Mesenchymal stem cell (in vitro differentiated cells and primary cell): ENCODE measurements around the gene FOXP2.

Source experiments
- DNase-seq: peaks from one replicate; pipeline ENCODE4 v3.0.0-alpha.2; 2013
- H2AFZ ChIP-seq: one replicate; pipeline ENCODE4 v1.6.1; 2013; ENCODE audit warnings: low read depth, mild to moderate bottlenecking, control low read depth, inconsistent platforms, low read length, moderate library complexity
- H2AK5ac ChIP-seq: 2 replicates; pipeline ENCODE4 v1.6.1; 2013; ENCODE audit warnings: low read length, moderate library complexity, mild to moderate bottlenecking, inconsistent platforms; ENCODE audit not compliant: severe bottlenecking
- H2BK120ac ChIP-seq: one replicate; pipeline ENCODE4 v1.6.1; 2013; ENCODE audit warnings: low read depth, mild to moderate bottlenecking, inconsistent platforms, low read length, moderate library complexity
- H2BK12ac ChIP-seq, 2 experiments: one replicate each; pipeline ENCODE4 v1.6.1; 2013; ENCODE audit warnings: inconsistent platforms in 2 of 2, low read length in 2 of 2, mild to moderate bottlenecking in 2 of 2, moderate library complexity in 2 of 2, control low read depth in 1 of 2
- H2BK15ac ChIP-seq: one replicate; pipeline ENCODE4 v1.6.1; 2013; ENCODE audit warnings: mild to moderate bottlenecking, low read depth, inconsistent platforms; ENCODE audit not compliant: poor library complexity, severe bottlenecking
- H2BK5ac ChIP-seq: 2 replicates; pipeline ENCODE4 v1.6.1; 2013; ENCODE audit warnings: low read depth, mild to moderate bottlenecking, low read length, control low read depth, inconsistent platforms; ENCODE audit not compliant: poor library complexity, severe bottlenecking
- H3K14ac ChIP-seq, 2 experiments: one replicate each; pipeline ENCODE4 v1.6.1; 2013; ENCODE audit warnings: inconsistent platforms in 2 of 2, low read length in 2 of 2, control low read depth in 1 of 2, mild to moderate bottlenecking in 1 of 2, moderate library complexity in 1 of 2
- H3K18ac ChIP-seq, 2 experiments: one replicate each; pipeline ENCODE4 v1.6.1; 2013; ENCODE audit warnings: inconsistent platforms in 2 of 2, low read length in 2 of 2, control low read depth in 1 of 2, low read depth in 1 of 2, mild to moderate bottlenecking in 1 of 2
- H3K23ac ChIP-seq, 2 experiments: one replicate each; pipeline ENCODE4 v1.6.1; 2013; ENCODE audit warnings: inconsistent platforms in 2 of 2, low read length in 2 of 2, mild to moderate bottlenecking in 2 of 2, moderate library complexity in 2 of 2, control low read depth in 1 of 2
- H3K27ac ChIP-seq: 2 replicates; pipeline ENCODE4 v1.5.1; 2013; ENCODE audit warnings: mild to moderate bottlenecking, moderate library complexity, low read length, control low read depth, inconsistent platforms; ENCODE audit not compliant: poor library complexity, severe bottlenecking
- H3K27me3 ChIP-seq, 2 experiments: 2 replicates each; pipeline versions ENCODE4 v1.6.1 to v1.7.0; 2013; ENCODE audit warnings: low read length in 2 of 2, mild to moderate bottlenecking in 2 of 2, moderate library complexity in 2 of 2, control low read depth in 1 of 2, inconsistent platforms in 1 of 2; ENCODE audit not compliant: control insufficient read depth in 1 of 2, insufficient read depth in 1 of 2
- H3K36me3 ChIP-seq, 2 experiments: 2 replicates each; pipeline versions ENCODE4 v1.6.1 to v1.7.0; 2013; ENCODE audit warnings: low read length in 2 of 2, control low read depth in 1 of 2, inconsistent platforms in 1 of 2, low read depth in 1 of 2, mild to moderate bottlenecking in 1 of 2; ENCODE audit not compliant: insufficient read depth in 2 of 2, control insufficient read depth in 1 of 2
- H3K4ac ChIP-seq, 2 experiments: one replicate each; pipeline ENCODE4 v1.6.1; 2013; ENCODE audit warnings: inconsistent platforms in 2 of 2, low read length in 2 of 2, mild to moderate bottlenecking in 2 of 2, moderate library complexity in 2 of 2, control low read depth in 1 of 2, low read depth in 1 of 2
- H3K4me1 ChIP-seq: 2 replicates; pipeline ENCODE4 v1.6.1; 2013; ENCODE audit warnings: low read depth, low read length, control low read depth; ENCODE audit not compliant: control insufficient read depth, insufficient read depth
- H3K4me2 ChIP-seq: 2 replicates; pipeline ENCODE4 v1.6.1; 2013; ENCODE audit warnings: low read length, mild to moderate bottlenecking, inconsistent platforms; ENCODE audit not compliant: poor library complexity, severe bottlenecking
- H3K4me3 ChIP-seq, 2 experiments: 2 replicates each; pipeline versions ENCODE4 v1.5.1 to v1.7.0; 2013; ENCODE audit warnings: low read length in 2 of 2, mild to moderate bottlenecking in 2 of 2, control low read depth in 1 of 2, low read depth in 1 of 2; ENCODE audit not compliant: insufficient read depth in 1 of 2
- H3K79me1 ChIP-seq: replicated peaks from 2 replicates; pipeline ENCODE4 v1.6.1; 2013; ENCODE audit warnings: mild to moderate bottlenecking, control low read depth, low read length, inconsistent platforms; ENCODE audit not compliant: poor library complexity, severe bottlenecking
- H3K9ac ChIP-seq: 2 replicates; pipeline ENCODE4 v1.7.0; 2013; ENCODE audit warnings: mild to moderate bottlenecking, low read length, moderate library complexity
- H3K9me3 ChIP-seq: 2 replicates; pipeline ENCODE4 v1.7.0; 2013; ENCODE audit warnings: mild to moderate bottlenecking, low read length; ENCODE audit not compliant: control insufficient read depth
- H4K8ac ChIP-seq: one replicate; pipeline ENCODE4 v1.6.1; 2013; ENCODE audit warnings: inconsistent platforms, mild to moderate bottlenecking, low read length, moderate library complexity
- H4K91ac ChIP-seq: one replicate; pipeline ENCODE4 v1.6.1; 2013; ENCODE audit warnings: mild to moderate bottlenecking, low read length, inconsistent platforms
- WGBS: methylation state at CpG from one replicate; pipeline ENCODE4 v1.1.7; 2013; ENCODE audit warnings: mixed read lengths; 5-methylcytosine and 5-hydroxymethylcytosine counted together

FOXP2 gene

GRCh38 chr7:114416129-114416990 lies 1.7 kb downstream of the FOXP2 start:
- Histone ChIP-seq H4K8ac (no peak overlapping the region), H2AFZ (no peak overlapping the region), H3K9ac (peak overlapping the region; percentile 89), H3K4me1 (no peaks in the 10 kb centered on the region), H4K91ac (no peak overlapping the region), H3K36me3 (no peaks in the 10 kb centered on the region), H3K9me3 (no peaks in the 10 kb centered on the region), H3K4me2 (no peak overlapping the region), H2BK12ac (no peak overlapping the region), H3K4ac (no peak overlapping the region), H3K18ac (no peak overlapping the region), H2BK5ac (no peak overlapping the region), H3K79me1 (no peaks in the 10 kb centered on the region), H3K27me3 (no peaks in the 10 kb centered on the region), H2BK120ac (no peak overlapping the region), H2BK15ac (no peak overlapping the region), H3K27ac (no peak overlapping the region), H3K23ac (no peak overlapping the region), H3K14ac (no peak overlapping the region), H2AK5ac (no peak overlapping the region), H3K4me3 (peak overlapping the region in 1 of 2 experiments; percentile 83)
- DNase-seq: peak; percentile 11
- WGBS: 65% methylated on average over 4 of the region's 10 CpGs

GRCh38 chr7:114417290-114417689 lies 2.7 kb downstream of the FOXP2 start:
- Histone ChIP-seq H3K4me2 (no peak overlapping the region), H2AK5ac (no peak overlapping the region), H3K4ac (no peak overlapping the region), H2BK5ac (no peak overlapping the region), H2BK15ac (no peak overlapping the region), H3K4me1 (no peaks in the 10 kb centered on the region), H3K14ac (no peak overlapping the region), H2AFZ (no peak overlapping the region), H3K79me1 (no peaks in the 10 kb centered on the region), H3K36me3 (no peaks in the 10 kb centered on the region), H3K23ac (no peak overlapping the region), H3K18ac (no peak overlapping the region), H3K27me3 (no peaks in the 10 kb centered on the region), H2BK120ac (no peak overlapping the region), H2BK12ac (no peak overlapping the region), H4K8ac (no peak overlapping the region), H4K91ac (no peak overlapping the region), H3K27ac (no peak overlapping the region), H3K9ac (no peak overlapping the region), H3K4me3 (no peak overlapping the region), H3K9me3 (no peaks in the 10 kb centered on the region)
- no CpG with 5 or more reads among the region's 1 CpG for WGBS
- DNase-seq: no peak

- Histone ChIP-seq H4K91ac (no peak overlapping the region), H2AK5ac (no peak overlapping the region), H3K23ac (no peak overlapping the region), H3K4me2 (no peak overlapping the region), H3K4ac (no peak overlapping the region), H3K4me1 (no peaks in the 10 kb centered on the region), H3K14ac (no peak overlapping the region), H3K4me3 (no peak overlapping the region), H2BK120ac (no peak overlapping the region), H3K79me1 (no peaks in the 10 kb centered on the region), H3K9me3 (no peaks in the 10 kb centered on the region), H3K27me3 (no peaks in the 10 kb centered on the region), H2BK12ac (no peak overlapping the region), H4K8ac (no peak overlapping the region), H3K36me3 (no peaks in the 10 kb centered on the region), H3K27ac (no peak overlapping the region), H3K18ac (no peak overlapping the region), H2BK15ac (no peak overlapping the region), H2BK5ac (no peak overlapping the region), H2AFZ (no peak overlapping the region), H3K9ac (no peak overlapping the region)
- WGBS: 20% methylated on average over 1 of the region's 4 CpGs
- no peak for DNase-seq
Measured at GRCh38 chr7:114418117-114418516, 3.5 kb downstream of the FOXP2 start.

- Histone ChIP-seq H3K36me3 (no peaks in the 10 kb centered on the region), H4K8ac (no peak overlapping the region), H2AFZ (no peak overlapping the region), H3K23ac (no peak overlapping the region), H3K4me3 (no peak overlapping the region), H2BK12ac (no peak overlapping the region), H2BK15ac (no peak overlapping the region), H2BK5ac (no peak overlapping the region), H3K4me1 (no peaks in the 10 kb centered on the region), H3K79me1 (no peaks in the 10 kb centered on the region), H3K18ac (no peak overlapping the region), H3K4me2 (no peak overlapping the region), H2AK5ac (no peak overlapping the region), H3K27ac (no peak overlapping the region), H3K27me3 (no peaks in the 10 kb centered on the region), H3K14ac (no peak overlapping the region), H4K91ac (no peak overlapping the region), H2BK120ac (no peak overlapping the region), H3K4ac (no peak overlapping the region), H3K9me3 (no peaks in the 10 kb centered on the region), H3K9ac (no peak overlapping the region)
- DNase-seq: no peak
- 68% methylated on average over 8 of the region's 8 CpGs for WGBS
Measured at GRCh38 chr7:114419441-114420272, 5.0 kb downstream of the FOXP2 start.
